H9 (cell line): ENCODE measurements around the gene ANKRD39. TPM values are rescaled to one million over a fixed set of nuclear protein-coding genes. Genes with fewer than 3 reads are reported as not detected.

ENCODE experiments used
- DNase-seq: peaks from one replicate; pipeline ENCODE4 v3.0.0-alpha.2; 2017
- H2AFZ ChIP-seq: one replicate; pipeline ENCODE4 v1.6.1; 2013; ENCODE audit warnings: mild to moderate bottlenecking, low read length, control low read depth, moderate library complexity
- H2AK5ac ChIP-seq: 2 replicates; pipeline ENCODE4 v1.6.1; 2013; ENCODE audit warnings: low read length, control low read depth, mixed read lengths; ENCODE audit not compliant: insufficient read length
- H2BK120ac ChIP-seq: one replicate; pipeline ENCODE4 v1.6.1; 2013; ENCODE audit warnings: low read depth, mild to moderate bottlenecking, low read length, control low read depth, inconsistent platforms; ENCODE audit not compliant: poor library complexity, severe bottlenecking
- H2BK12ac ChIP-seq: 2 replicates; pipeline ENCODE4 v1.6.1; 2013; ENCODE audit warnings: low read length, control low read depth, mixed read lengths, low read depth; ENCODE audit not compliant: insufficient read length
- H2BK15ac ChIP-seq: 2 replicates; pipeline ENCODE4 v1.6.1; 2013; ENCODE audit warnings: low read depth, low read length, control low read depth
- H2BK20ac ChIP-seq: one replicate; pipeline ENCODE4 v1.6.1; 2013; ENCODE audit warnings: low read depth, mild to moderate bottlenecking, low read length, control low read depth, inconsistent platforms; ENCODE audit not compliant: poor library complexity, severe bottlenecking
- H2BK5ac ChIP-seq: 2 replicates; pipeline ENCODE4 v1.6.1; 2013; ENCODE audit warnings: low read length, control low read depth, mixed read lengths; ENCODE audit not compliant: insufficient read length
- H3K14ac ChIP-seq: 2 replicates; pipeline ENCODE4 v1.6.1; 2013; ENCODE audit warnings: low read length, control low read depth; ENCODE audit not compliant: insufficient read depth
- H3K18ac ChIP-seq: 2 replicates; pipeline ENCODE4 v1.6.1; 2013; ENCODE audit warnings: low read depth, mild to moderate bottlenecking, mixed read lengths, low read length, control low read depth; ENCODE audit not compliant: insufficient read length
- H3K23ac ChIP-seq: 2 replicates; pipeline ENCODE4 v1.6.1; 2013; ENCODE audit warnings: low read length, control low read depth, mixed read lengths, low read depth; ENCODE audit not compliant: insufficient read length
- H3K23me2 ChIP-seq: 2 replicates; pipeline ENCODE4 v1.6.1; 2013; ENCODE audit warnings: low read depth, mild to moderate bottlenecking, mixed read lengths, low read length, control low read depth; ENCODE audit not compliant: insufficient read length, poor library complexity, severe bottlenecking
- H3K27ac ChIP-seq: 2 replicates; pipeline ENCODE4 v1.5.1; 2013; ENCODE audit warnings: low read length, control low read depth, mixed read lengths, low read depth; ENCODE audit not compliant: insufficient read length
- H3K27me3 ChIP-seq: 2 replicates; pipeline ENCODE4 v1.6.1; 2013; ENCODE audit warnings: low read length, control low read depth, inconsistent platforms; ENCODE audit not compliant: insufficient read depth
- H3K4ac ChIP-seq: 2 replicates; pipeline ENCODE4 v1.6.1; 2013; ENCODE audit warnings: low read depth, mild to moderate bottlenecking, control low read depth, inconsistent platforms, low read length, moderate library complexity
- H3K4me1 ChIP-seq: 2 replicates; pipeline ENCODE4 v1.6.1; 2013; ENCODE audit warnings: low read length, control low read depth, inconsistent platforms; ENCODE audit not compliant: insufficient read depth
- H3K4me2 ChIP-seq: 2 replicates; pipeline ENCODE4 v1.6.1; 2013; ENCODE audit warnings: low read length, control low read depth, mixed read lengths; ENCODE audit not compliant: insufficient read length, insufficient read depth
- H3K56ac ChIP-seq: 2 replicates; pipeline ENCODE4 v1.6.1; 2013; ENCODE audit warnings: low read depth, mild to moderate bottlenecking, mixed read lengths, low read length, control low read depth; ENCODE audit not compliant: insufficient read length
- H3K79me1 ChIP-seq: 2 replicates; pipeline ENCODE4 v1.6.1; 2013; ENCODE audit warnings: low read depth, mild to moderate bottlenecking, moderate library complexity, low read length, control low read depth, inconsistent platforms; ENCODE audit not compliant: insufficient read depth, poor library complexity, severe bottlenecking
- H3K79me2 ChIP-seq: 2 replicates; pipeline ENCODE4 v1.6.1; 2013; ENCODE audit warnings: low read length, control low read depth, inconsistent platforms; ENCODE audit not compliant: insufficient read depth
- H3K9ac ChIP-seq: 2 replicates; pipeline ENCODE4 v1.6.1; 2013; ENCODE audit warnings: low read length, control low read depth, mixed read lengths; ENCODE audit not compliant: insufficient read length; ENCODE audit errors: extremely low read depth
- H3K9me3 ChIP-seq: one replicate; pipeline ENCODE4 v1.6.1; 2013; ENCODE audit warnings: low read depth, low read length, inconsistent platforms; ENCODE audit not compliant: control insufficient read depth
- H3T11ph ChIP-seq: one replicate; pipeline ENCODE4 v1.6.1; 2013; ENCODE audit warnings: mild to moderate bottlenecking, low read length, control low read depth, inconsistent platforms
- H4K20me1 ChIP-seq: one replicate; pipeline ENCODE4 v1.6.1; 2013; ENCODE audit not compliant: control insufficient read depth, insufficient read length, insufficient read depth
- H4K5ac ChIP-seq: 2 replicates; pipeline ENCODE4 v1.6.1; 2013; ENCODE audit warnings: low read depth, mild to moderate bottlenecking, mixed read lengths, low read length, control low read depth; ENCODE audit not compliant: insufficient read length
- H4K8ac ChIP-seq: replicated peaks from 2 replicates; pipeline ENCODE4 v1.6.1; 2013; ENCODE audit warnings: low read length, control low read depth, mixed read lengths, low read depth; ENCODE audit not compliant: insufficient read length
- H4K91ac ChIP-seq: 2 replicates; pipeline ENCODE4 v1.6.1; 2013; ENCODE audit warnings: low read depth, mild to moderate bottlenecking, moderate library complexity, mixed read lengths, low read length, control low read depth; ENCODE audit not compliant: insufficient read length
- H3K27ac Mint-ChIP-seq, 3 experiments: 2 replicates in 2 of 3; 3 replicates in 1 of 3; pipeline ENCODE4 v1.8.0; 2020 to 2021; ENCODE audit warnings: mixed read lengths in 3 of 3, mild to moderate bottlenecking in 1 of 3, moderate library complexity in 1 of 3
- H3K27me3 Mint-ChIP-seq: 2 replicates; pipeline ENCODE4 v1.8.0; 2021; ENCODE audit warnings: low read depth, mild to moderate bottlenecking, moderate library complexity, mixed read lengths
- H3K36me3 Mint-ChIP-seq, 3 experiments: 2 replicates in 2 of 3; 3 replicates in 1 of 3; pipeline ENCODE4 v1.8.0; 2020 to 2021; ENCODE audit warnings: low read depth in 3 of 3, mixed read lengths in 3 of 3; ENCODE audit not compliant: insufficient read depth in 1 of 3
- H3K4me1 Mint-ChIP-seq, 2 experiments: 2 replicates each; pipeline ENCODE4 v1.8.0; 2020; ENCODE audit warnings: mixed read lengths in 2 of 2
- H3K4me3 Mint-ChIP-seq, 2 experiments: 2 replicates in 1 of 2; 3 replicates in 1 of 2; pipeline ENCODE4 v1.8.0; 2020 to 2021; ENCODE audit warnings: mild to moderate bottlenecking in 2 of 2, mixed read lengths in 2 of 2, moderate library complexity in 1 of 2
- H3K9me3 Mint-ChIP-seq, 2 experiments: 2 replicates in 1 of 2; 3 replicates in 1 of 2; pipeline ENCODE4 v1.8.0; 2020; ENCODE audit warnings: mild to moderate bottlenecking in 2 of 2, mixed read lengths in 2 of 2, moderate library complexity in 1 of 2
- WGBS: extraction: QIAGEN DNeasy Blood & Tissue Kit; methylation state at CpG from one replicate; pipeline ENCODE4 v1.1.7; 2013; ENCODE audit warnings: missing lambda C conversion rate, low lambda C conversion rate, mixed read lengths; ENCODE audit not compliant: insufficient read length; ENCODE audit errors: extremely low coverage; 5-methylcytosine and 5-hydroxymethylcytosine counted together
- total RNA-seq: library from RNA; stranded (reverse); gene quantifications from 2 replicates; pipeline ENCODE4 v1.2.1, GENCODE V29; 2021
- TF ChIP-seq, protein P1 (sequence below): fragments of 200-600 bp; sonication (generic); conservative IDR thresholded peaks from 3 replicates; pipeline ENCODE4 v1.8.0; 2021; ENCODE audit warnings: antibody characterized with exemption, mild to moderate bottlenecking

The ANKRD39 gene
- total RNA-seq, 1 experiment from 2014 or later, result 13.0 TPM

DNA sequence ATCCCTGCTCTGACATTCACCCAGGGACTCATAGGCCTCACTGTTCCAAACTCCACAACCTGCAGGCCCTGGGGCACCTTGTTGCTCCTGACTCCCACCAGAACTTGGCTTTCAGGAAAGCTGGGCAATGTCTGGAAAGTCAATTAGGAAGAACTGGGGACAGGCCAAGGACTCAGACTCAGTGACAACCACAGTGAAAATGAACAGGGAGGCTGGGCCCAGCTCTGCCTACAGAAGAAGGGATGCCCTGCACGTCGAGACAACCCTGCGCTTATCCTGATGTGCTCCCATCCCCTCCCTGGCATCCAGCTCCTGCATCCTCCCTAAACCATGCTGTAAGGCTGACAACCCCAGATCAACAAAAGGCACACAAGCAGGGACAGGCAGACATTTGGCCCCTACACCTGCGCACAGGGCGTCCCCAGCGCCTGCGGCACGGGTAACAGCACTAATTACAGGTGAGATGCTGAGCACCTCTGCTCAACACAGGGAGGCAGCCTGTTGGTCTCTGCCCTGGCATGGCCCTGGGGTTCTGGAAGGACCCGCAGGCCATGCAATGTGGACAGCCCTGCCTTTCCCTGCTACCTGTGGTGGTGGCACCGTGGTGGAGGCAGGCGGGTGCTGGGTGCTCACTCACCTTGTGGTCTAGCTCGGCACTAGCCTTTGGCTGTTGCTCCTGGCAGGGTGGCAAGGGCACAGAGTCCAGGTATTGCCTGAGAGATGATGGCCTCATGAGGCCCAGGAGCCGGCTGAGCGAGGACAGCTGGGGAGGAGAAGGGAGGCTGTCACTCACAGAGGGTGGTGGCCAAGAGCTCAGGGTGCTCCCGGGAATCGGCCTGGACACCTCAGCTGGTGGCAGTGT lies 35.7 kb upstream of the ANKRD39 start:
- H2BK5ac ChIP-seq, result no peak overlapping the region
- Mint-ChIP-seq H3K9me3 (no peaks in the 10 kb centered on the region), H3K4me1 (peaks cover 36 to 39% of the 10 kb centered on the region in 2 experiments), H3K27ac (no peak overlapping the region; a peak in 1 of 7 replicates), H3K36me3 (no peaks in the 10 kb centered on the region), H3K4me3 (no peak overlapping the region), H3K27me3 (peaks cover 5% of the 10 kb centered on the region; the same call in 1 of the 2 replicates)
- H3K23ac ChIP-seq, result no peak overlapping the region
- no peak overlapping the region for H2BK20ac ChIP-seq
- no peak overlapping the region for H2BK12ac ChIP-seq
- no peak overlapping the region for H3K56ac ChIP-seq
- no peak overlapping the region for H3K18ac ChIP-seq
- no peak overlapping the region for H2AK5ac ChIP-seq
- no peak overlapping the region for H3K27ac ChIP-seq
- no peak overlapping the region for H4K8ac ChIP-seq
- peaks cover 11% of the 10 kb centered on the region; the same call in 1 of the 2 replicates for H3K4me1 ChIP-seq
- H2BK15ac ChIP-seq, result no peak overlapping the region
- H4K91ac ChIP-seq, result no peak overlapping the region
- no peaks in the 10 kb centered on the region for H3K23me2 ChIP-seq
- no peak overlapping the region for H2BK120ac ChIP-seq
- no peak overlapping the region for H3T11ph ChIP-seq
- no peaks in the 10 kb centered on the region for H3K9me3 ChIP-seq
- no peak overlapping the region for H3K4me2 ChIP-seq
- TF ChIP-seq, protein P1, sequence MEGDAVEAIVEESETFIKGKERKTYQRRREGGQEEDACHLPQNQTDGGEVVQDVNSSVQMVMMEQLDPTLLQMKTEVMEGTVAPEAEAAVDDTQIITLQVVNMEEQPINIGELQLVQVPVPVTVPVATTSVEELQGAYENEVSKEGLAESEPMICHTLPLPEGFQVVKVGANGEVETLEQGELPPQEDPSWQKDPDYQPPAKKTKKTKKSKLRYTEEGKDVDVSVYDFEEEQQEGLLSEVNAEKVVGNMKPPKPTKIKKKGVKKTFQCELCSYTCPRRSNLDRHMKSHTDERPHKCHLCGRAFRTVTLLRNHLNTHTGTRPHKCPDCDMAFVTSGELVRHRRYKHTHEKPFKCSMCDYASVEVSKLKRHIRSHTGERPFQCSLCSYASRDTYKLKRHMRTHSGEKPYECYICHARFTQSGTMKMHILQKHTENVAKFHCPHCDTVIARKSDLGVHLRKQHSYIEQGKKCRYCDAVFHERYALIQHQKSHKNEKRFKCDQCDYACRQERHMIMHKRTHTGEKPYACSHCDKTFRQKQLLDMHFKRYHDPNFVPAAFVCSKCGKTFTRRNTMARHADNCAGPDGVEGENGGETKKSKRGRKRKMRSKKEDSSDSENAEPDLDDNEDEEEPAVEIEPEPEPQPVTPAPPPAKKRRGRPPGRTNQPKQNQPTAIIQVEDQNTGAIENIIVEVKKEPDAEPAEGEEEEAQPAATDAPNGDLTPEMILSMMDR, result no peak
- H3K14ac ChIP-seq, result no peak overlapping the region; the same call in 1 of the 2 replicates
- no peaks in the 10 kb centered on the region for H3K79me2 ChIP-seq
- H3K79me1 ChIP-seq, result no peaks in the 10 kb centered on the region
- no peak for DNase-seq
- H3K4ac ChIP-seq, result no peak overlapping the region
- no peaks in the 10 kb centered on the region for H3K27me3 ChIP-seq
- H2AFZ ChIP-seq, result no peak overlapping the region
- no peak overlapping the region for H4K5ac ChIP-seq
- H4K20me1 ChIP-seq, result no peaks in the 10 kb centered on the region
- no CpG with 5 or more reads among the region's 16 CpGs for WGBS
- H3K9ac ChIP-seq, result no peak overlapping the region
